HCT116 (cell line): ENCODE results near the gene SUGCT. TPM values are rescaled to one million over a fixed set of nuclear protein-coding genes. Genes with fewer than 3 reads are reported as not detected.

Source experiments
- ATAC-seq: fragments of 200-7000 bp; cut with Tn5 transposase; 2 replicates; pipeline ENCODE4 v1.9.1; 2020; ENCODE audit warnings: mild to moderate bottlenecking, moderate library complexity
- BruUV-seq: library from RNA; stranded (reverse); fragments of 400-500 nt; replicated peaks from 2 replicates; lab custom pipeline; 2021; lab: Mats Ljungman, UMichigan
- CTCF ChIA-PET: fragments of 300-600 bp; sonication (Branson Sonifier 250); formaldehyde crosslinking; loops from one replicate; lab custom pipeline; 2021; ENCODE audit warnings: antibody characterized with exemption; lab: Charles Lee
- POLR2A ChIA-PET: fragments of 300-600, 350-600 bp; sonication (Branson Sonifier 250); formaldehyde crosslinking; loops from one replicate; lab custom pipeline; 2021; ENCODE audit warnings: antibody characterized with exemption; lab: Charles Lee
- RAD21 ChIA-PET, 2 experiments: fragments of 300-600 bp; sonication (Branson Sonifier 250); formaldehyde crosslinking; loops; one replicate each; lab custom pipeline; 2023; ENCODE audit warnings: low total read pairs in 2 of 2; ENCODE audit not compliant: uncharacterized antibody in 2 of 2, unreplicated experiment in 2 of 2, low non-redundant PET in 1 of 2; lab: Charles Lee
- DNase-seq: peaks from one replicate; pipeline ENCODE4 v3.0.0-alpha.2; 2010; ENCODE audit warnings: low read depth, low spot score
- H2AFZ ChIP-seq: fragments of 200-600 bp; shearing (Covaris generic), sonication (generic); 2 replicates; pipeline ENCODE4 v1.6.1; 2017; ENCODE audit warnings: low read depth, mixed run types, mixed read lengths, antibody characterized with exemption, low read length; ENCODE audit not compliant: poor library complexity, severe bottlenecking
- H3K27ac ChIP-seq: 2 replicates; pipeline ENCODE4 v1.5.1; 2012; ENCODE audit warnings: low read depth, low read length
- H3K27me3 ChIP-seq: fragments of 200-600 bp; sonication (generic); 2 replicates; pipeline ENCODE4 v1.6.1; 2016; ENCODE audit warnings: mixed run types, low read length, mixed read lengths; ENCODE audit not compliant: insufficient read depth
- H3K36me3 ChIP-seq, 2 experiments: fragments of 200-500 bp in 1 of 2; fragments of 200-600 bp in 1 of 2; sonication (Bioruptor generic) in 1 of 2; sonication (generic) in 1 of 2; 2 replicates each; pipeline versions ENCODE4 v1.5.1 to v1.6.1; 2014 to 2016; ENCODE audit warnings: low read length in 2 of 2, inconsistent platforms in 1 of 2, mixed read lengths in 1 of 2, mixed run types in 1 of 2; ENCODE audit not compliant: insufficient read depth in 2 of 2, control insufficient read depth in 1 of 2
- H3K4me1 ChIP-seq, 2 experiments: fragments of 200-600 bp in 1 of 2; sonication (generic) in 1 of 2; 2 replicates each; pipeline versions ENCODE4 v1.5.1 to v1.6.1; 2012 to 2017; ENCODE audit warnings: low read length in 2 of 2, inconsistent platforms in 1 of 2, mild to moderate bottlenecking in 1 of 2, mixed read lengths in 1 of 2, mixed run types in 1 of 2, moderate library complexity in 1 of 2; ENCODE audit not compliant: insufficient read depth in 2 of 2, control insufficient read depth in 1 of 2
- H3K4me2 ChIP-seq: fragments of 200-600 bp; sonication (generic); 2 replicates; pipeline ENCODE4 v1.6.1; 2017; ENCODE audit warnings: mixed run types, low read length, mixed read lengths
- H3K4me3 ChIP-seq, 2 experiments: fragments of 200-600 bp in 1 of 2; sonication (generic) in 1 of 2; replicated peaks in 1 of 2; 2 replicates each; pipeline ENCODE4 v1.5.1; 2011 to 2016; ENCODE audit warnings: low read length in 2 of 2, control low read depth in 1 of 2, low read depth in 1 of 2, mild to moderate bottlenecking in 1 of 2, mixed read lengths in 1 of 2, mixed run types in 1 of 2
- H3K79me2 ChIP-seq: fragments of 200-600 bp; sonication (generic); 2 replicates; pipeline ENCODE4 v1.6.1; 2017; ENCODE audit warnings: mild to moderate bottlenecking, mixed run types, low read length, moderate library complexity, mixed read lengths; ENCODE audit not compliant: insufficient read depth
- H3K9ac ChIP-seq: fragments of 200-600 bp; sonication (generic); 2 replicates; pipeline ENCODE4 v1.6.1; 2016; ENCODE audit warnings: low read length, mixed read lengths
- H3K9me2 ChIP-seq: fragments of 200-600 bp; sonication (generic), shearing (Covaris generic); 2 replicates; pipeline ENCODE4 v1.6.1; 2017; ENCODE audit warnings: mixed run types, mild to moderate bottlenecking, moderate library complexity; ENCODE audit not compliant: insufficient read depth
- H3K9me3 ChIP-seq, 2 experiments: fragments of 200-500 bp in 1 of 2; fragments of 200-600 bp in 1 of 2; sonication (Bioruptor generic) in 1 of 2; sonication (generic) in 1 of 2; 2 replicates each; pipeline ENCODE4 v1.6.1; 2014 to 2017; ENCODE audit warnings: low read length in 2 of 2, mixed read lengths in 2 of 2, inconsistent platforms in 1 of 2, low read depth in 1 of 2, mild to moderate bottlenecking in 1 of 2, mixed run types in 1 of 2, moderate library complexity in 1 of 2; ENCODE audit not compliant: control insufficient read depth in 1 of 2, insufficient read depth in 1 of 2
- H4K20me1 ChIP-seq: fragments of 200-600 bp; sonication (generic), shearing (Covaris generic); 2 replicates; pipeline ENCODE4 v1.6.1; 2017; ENCODE audit warnings: mixed run types, mild to moderate bottlenecking, moderate library complexity; ENCODE audit not compliant: insufficient read depth
- CEBPB ChIP-seq: IDR thresholded peaks from 2 replicates; pipeline ENCODE4 v1.6.1; 2012; ENCODE audit warnings: low read depth
- EGR1 ChIP-seq: IDR thresholded peaks from 2 replicates; pipeline ENCODE4 v1.6.1; 2012; ENCODE audit warnings: low read depth
- ELF1 ChIP-seq: IDR thresholded peaks from 2 replicates; pipeline ENCODE4 v1.6.1; 2012; ENCODE audit warnings: low read depth, borderline replicate concordance
- EZH2 ChIP-seq: fragments of 200-600 bp; sonication (generic); IDR thresholded peaks from 2 replicates; pipeline ENCODE4 v1.6.1; 2017; ENCODE audit warnings: antibody characterized with exemption, mixed run types
- EZH2phosphoT487 ChIP-seq: fragments of 200-600 bp; IDR thresholded peaks from 2 replicates; pipeline ENCODE4 v1.6.1; 2018; ENCODE audit warnings: antibody characterized with exemption, borderline replicate concordance
- FOSL1 ChIP-seq: IDR thresholded peaks from 2 replicates; pipeline ENCODE4 v1.6.1; 2012; ENCODE audit warnings: low read depth
- POLR2A ChIP-seq: IDR thresholded peaks from 2 replicates; pipeline ENCODE4 v1.7.0; 2011; ENCODE audit warnings: borderline replicate concordance; ENCODE audit not compliant: insufficient read depth, insufficient read length; ENCODE audit errors: extremely low read depth
- RAD21 ChIP-seq: IDR thresholded peaks from 2 replicates; pipeline ENCODE4 v1.6.1; 2012; ENCODE audit warnings: low read depth, mild to moderate bottlenecking
- SIN3A ChIP-seq: IDR thresholded peaks from 2 replicates; pipeline ENCODE4 v1.6.1; 2012; ENCODE audit warnings: low read depth
- SP1 ChIP-seq: IDR thresholded peaks from 2 replicates; pipeline ENCODE4 v1.6.1; 2012; ENCODE audit warnings: low read depth
- TCF7L2 ChIP-seq: IDR thresholded peaks from 2 replicates; pipeline ENCODE4 v1.7.0; 2011; ENCODE audit warnings: borderline replicate concordance, inconsistent platforms; ENCODE audit not compliant: insufficient read depth, insufficient read length; ENCODE audit errors: extremely low read depth
- YY1 ChIP-seq: IDR thresholded peaks from 2 replicates; pipeline ENCODE4 v1.6.1; 2011; ENCODE audit warnings: low read length, low read depth, moderate library complexity, mild to moderate bottlenecking; ENCODE audit not compliant: insufficient replicate concordance; ENCODE audit errors: extremely low read depth
- ZFX ChIP-seq: fragments of 450-650 bp; IDR thresholded peaks from 2 replicates; pipeline ENCODE4 v1.6.1; 2017
- ZNF274 ChIP-seq: fragments of 200-500 bp; sonication (Bioruptor generic); IDR thresholded peaks from 2 replicates; pipeline ENCODE4 v1.6.1; 2014; ENCODE audit warnings: mild to moderate bottlenecking, low read depth, low read length, inconsistent platforms
- intact Hi-C: fragments of 100-400 bp; cut with micrococcal nuclease; formaldehyde crosslinking; loops from 2 replicates; pipeline ENCODE4 v1.10.0; 2022
- total RNA-seq: library from RNA; stranded (reverse); gene quantifications from one replicate; pipeline ENCODE4 v1.2.1, GENCODE V29; 2021; ENCODE audit not compliant: unreplicated experiment
- TF ChIP-seq, protein P1 (sequence below): IDR thresholded peaks from 2 replicates; pipeline ENCODE4 v1.6.1; 2012; ENCODE audit warnings: low read depth
- TF ChIP-seq, protein P2 (sequence below): IDR thresholded peaks from 2 replicates; pipeline ENCODE4 v1.6.1; 2011; ENCODE audit warnings: mild to moderate bottlenecking, low read length, moderate library complexity; ENCODE audit not compliant: insufficient replicate concordance; ENCODE audit errors: extremely low read depth

SUGCT gene
- total RNA-seq, 1 experiment from 2014 or later = 4.4 TPM

DNA sequence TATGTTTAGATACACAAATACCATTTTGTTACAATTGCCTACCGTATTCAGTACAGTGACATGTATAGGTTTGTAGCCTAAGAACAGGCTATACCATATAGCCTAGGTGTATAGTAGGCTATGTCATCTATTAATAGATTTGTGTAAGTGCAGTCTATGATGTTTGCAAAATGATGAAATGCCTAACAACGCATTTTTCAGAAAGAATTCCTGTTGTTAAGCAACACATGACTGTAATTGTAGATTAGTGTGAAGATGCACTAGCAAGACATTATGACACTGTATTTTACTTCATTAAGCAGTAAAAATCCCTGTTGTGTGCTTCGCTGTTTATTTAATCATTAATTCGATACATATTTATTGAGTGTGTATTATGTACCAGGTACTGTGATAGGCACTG lies 446.0 kb downstream of the SUGCT start (continued):
- TF ChIP-seq ZNF274 = no peak
- no peak for TF ChIP-seq SIN3A
- no peak for TF ChIP-seq YY1
- no peak for TF ChIP-seq POLR2A
- TF ChIP-seq, protein P1, sequence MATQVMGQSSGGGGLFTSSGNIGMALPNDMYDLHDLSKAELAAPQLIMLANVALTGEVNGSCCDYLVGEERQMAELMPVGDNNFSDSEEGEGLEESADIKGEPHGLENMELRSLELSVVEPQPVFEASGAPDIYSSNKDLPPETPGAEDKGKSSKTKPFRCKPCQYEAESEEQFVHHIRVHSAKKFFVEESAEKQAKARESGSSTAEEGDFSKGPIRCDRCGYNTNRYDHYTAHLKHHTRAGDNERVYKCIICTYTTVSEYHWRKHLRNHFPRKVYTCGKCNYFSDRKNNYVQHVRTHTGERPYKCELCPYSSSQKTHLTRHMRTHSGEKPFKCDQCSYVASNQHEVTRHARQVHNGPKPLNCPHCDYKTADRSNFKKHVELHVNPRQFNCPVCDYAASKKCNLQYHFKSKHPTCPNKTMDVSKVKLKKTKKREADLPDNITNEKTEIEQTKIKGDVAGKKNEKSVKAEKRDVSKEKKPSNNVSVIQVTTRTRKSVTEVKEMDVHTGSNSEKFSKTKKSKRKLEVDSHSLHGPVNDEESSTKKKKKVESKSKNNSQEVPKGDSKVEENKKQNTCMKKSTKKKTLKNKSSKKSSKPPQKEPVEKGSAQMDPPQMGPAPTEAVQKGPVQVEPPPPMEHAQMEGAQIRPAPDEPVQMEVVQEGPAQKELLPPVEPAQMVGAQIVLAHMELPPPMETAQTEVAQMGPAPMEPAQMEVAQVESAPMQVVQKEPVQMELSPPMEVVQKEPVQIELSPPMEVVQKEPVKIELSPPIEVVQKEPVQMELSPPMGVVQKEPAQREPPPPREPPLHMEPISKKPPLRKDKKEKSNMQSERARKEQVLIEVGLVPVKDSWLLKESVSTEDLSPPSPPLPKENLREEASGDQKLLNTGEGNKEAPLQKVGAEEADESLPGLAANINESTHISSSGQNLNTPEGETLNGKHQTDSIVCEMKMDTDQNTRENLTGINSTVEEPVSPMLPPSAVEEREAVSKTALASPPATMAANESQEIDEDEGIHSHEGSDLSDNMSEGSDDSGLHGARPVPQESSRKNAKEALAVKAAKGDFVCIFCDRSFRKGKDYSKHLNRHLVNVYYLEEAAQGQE = no peak
- TF ChIP-seq CEBPB = no peak
- TF ChIP-seq SP1 = no peak
- no peak for TF ChIP-seq EZH2phosphoT487
- TF ChIP-seq, all 23 proteins: peak for 0

DNA sequence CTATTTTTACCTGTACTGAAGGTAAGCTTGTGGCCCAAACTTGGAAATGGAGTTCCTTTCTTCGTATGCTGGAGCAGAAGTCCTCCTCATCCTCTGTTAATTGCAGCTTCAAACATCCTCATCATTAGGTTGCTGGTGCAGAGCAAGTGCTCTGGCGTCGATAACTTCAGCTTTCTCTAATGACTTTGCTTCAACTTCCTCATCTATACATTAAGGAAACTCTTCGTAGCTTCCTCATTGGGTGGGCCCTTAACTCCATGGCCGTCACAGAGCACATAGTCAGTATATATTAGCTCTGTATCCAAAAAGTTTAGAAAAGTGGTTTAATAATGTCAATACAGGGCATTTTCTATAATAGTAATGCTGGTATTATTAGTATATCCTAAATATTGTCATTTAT lies 447.7 kb downstream of the SUGCT start:
- no peaks in the 10 kb centered on the region for H4K20me1 ChIP-seq
- TF ChIP-seq, protein P1 = no peak
- TF ChIP-seq FOSL1 (no peak), POLR2A (no peak), SP1 (no peak), SIN3A (no peak), RAD21 (no peak), YY1 (no peak), ZFX (no peak), ELF1 (no peak), EZH2 (no peak), EZH2phosphoT487 (no peak), EGR1 (no peak), TCF7L2 (no peak)
- TF ChIP-seq, protein P2, sequence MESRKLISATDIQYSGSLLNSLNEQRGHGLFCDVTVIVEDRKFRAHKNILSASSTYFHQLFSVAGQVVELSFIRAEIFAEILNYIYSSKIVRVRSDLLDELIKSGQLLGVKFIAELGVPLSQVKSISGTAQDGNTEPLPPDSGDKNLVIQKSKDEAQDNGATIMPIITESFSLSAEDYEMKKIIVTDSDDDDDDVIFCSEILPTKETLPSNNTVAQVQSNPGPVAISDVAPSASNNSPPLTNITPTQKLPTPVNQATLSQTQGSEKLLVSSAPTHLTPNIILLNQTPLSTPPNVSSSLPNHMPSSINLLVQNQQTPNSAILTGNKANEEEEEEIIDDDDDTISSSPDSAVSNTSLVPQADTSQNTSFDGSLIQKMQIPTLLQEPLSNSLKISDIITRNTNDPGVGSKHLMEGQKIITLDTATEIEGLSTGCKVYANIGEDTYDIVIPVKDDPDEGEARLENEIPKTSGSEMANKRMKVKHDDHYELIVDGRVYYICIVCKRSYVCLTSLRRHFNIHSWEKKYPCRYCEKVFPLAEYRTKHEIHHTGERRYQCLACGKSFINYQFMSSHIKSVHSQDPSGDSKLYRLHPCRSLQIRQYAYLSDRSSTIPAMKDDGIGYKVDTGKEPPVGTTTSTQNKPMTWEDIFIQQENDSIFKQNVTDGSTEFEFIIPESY = no peak
- DNase-seq = no peak
- no TSS peak for BruUV-seq
- no peak overlapping the region for H3K9ac ChIP-seq
- no peaks in the 10 kb centered on the region for H3K4me1 ChIP-seq
- H3K27ac ChIP-seq = no peak overlapping the region
- POLR2A ChIA-PET = no interaction called here
- H3K4me2 ChIP-seq = no peak overlapping the region
- RAD21 ChIA-PET = no interaction called here
- no peak overlapping the region for H3K4me3 ChIP-seq
- ATAC-seq = no peak
- H3K9me3 ChIP-seq = no peaks in the 10 kb centered on the region
- H3K9me2 ChIP-seq = no peaks in the 10 kb centered on the region
- no peak overlapping the region for H2AFZ ChIP-seq
- no peaks in the 10 kb centered on the region for H3K36me3 ChIP-seq
- H3K79me2 ChIP-seq = no peaks in the 10 kb centered on the region
- no peaks in the 10 kb centered on the region for H3K27me3 ChIP-seq
- intact Hi-C loops = no loop called here
- CTCF ChIA-PET = no interaction called here
